GM12892 (cell line): Measurements from ENCODE around the gene BBLN.

Experiments used
- POLR2A ChIP-seq: IDR thresholded peaks from 2 replicates; pipeline ENCODE4 v1.6.1; 2011; ENCODE audit warnings: low read depth, low read length, control low read depth
- POLR2AphosphoS5 ChIP-seq: IDR thresholded peaks from 2 replicates; pipeline ENCODE4 v1.6.1; 2011; ENCODE audit warnings: low read depth, low read length, control low read depth
- TAF1 ChIP-seq: IDR thresholded peaks from 2 replicates; pipeline ENCODE4 v1.6.1; 2011; ENCODE audit warnings: low read depth, mild to moderate bottlenecking, control low read depth, low read length, borderline replicate concordance

- peak; percentile 56; the same call in 1 of the 2 replicates for TF ChIP-seq POLR2A
- no peak for TF ChIP-seq POLR2AphosphoS5
- no peak for TF ChIP-seq TAF1
Observed at GRCh38 chr9:128125580-128126354, 34.3 kb upstream of the BBLN start.
